CD4-positive, alpha-beta T cell (primary cell): ENCODE measurements around the gene RAB28. TPM values are rescaled to one million over a fixed set of nuclear protein-coding genes. Genes with fewer than 3 reads are reported as not detected.

Source experiments
- ATAC-seq: fragments of 200-7000 bp; cut with Tn5 transposase; one replicate; pipeline ENCODE4 v1.10.0; 2022; ENCODE audit warnings: mild to moderate bottlenecking; ENCODE audit not compliant: poor library complexity
- CTCF ChIA-PET: fragments of 350-600 bp; sonication (Branson Sonifier 250); formaldehyde crosslinking; loops from one replicate; lab custom pipeline; 2021; ENCODE audit warnings: antibody characterized with exemption, inconsistent platforms; lab: Charles Lee
- POLR2A ChIA-PET: fragments of 350-600 bp; sonication (Branson Sonifier 250); formaldehyde crosslinking; loops from one replicate; lab custom pipeline; 2021; ENCODE audit warnings: antibody characterized with exemption, inconsistent platforms; lab: Charles Lee
- DNase-seq, 14 experiments: peaks; one replicate each; pipeline ENCODE4 v3.0.0-alpha.2; 2013 to 2020; ENCODE audit warnings: mixed read lengths in 2 of 14
- H3K27ac ChIP-seq, 2 donors: one replicate each; pipeline versions ENCODE4 v1.5.1 to v1.7.0; 2013; ENCODE audit warnings: low read length in 2 of 2, low read depth in 1 of 2, mild to moderate bottlenecking in 1 of 2
- H3K27me3 ChIP-seq, 2 experiments: 1 replicate in 1 of 2; 2 replicates in 1 of 2; pipeline versions ENCODE4 v1.6.1 to v1.7.0; 2013; ENCODE audit warnings: low read length in 2 of 2, control low read depth in 1 of 2, mild to moderate bottlenecking in 1 of 2, moderate library complexity in 1 of 2; ENCODE audit not compliant: insufficient read depth in 2 of 2, control insufficient read depth in 1 of 2
- H3K36me3 ChIP-seq: one replicate; pipeline ENCODE4 v1.6.1; 2013; ENCODE audit warnings: low read length, control low read depth; ENCODE audit not compliant: insufficient read depth
- H3K4me1 ChIP-seq: one replicate; pipeline ENCODE4 v1.6.1; 2013; ENCODE audit warnings: low read length, control low read depth; ENCODE audit not compliant: insufficient read depth
- H3K4me3 ChIP-seq: one replicate; pipeline ENCODE4 v1.5.1; 2013; ENCODE audit warnings: mild to moderate bottlenecking, low read length, moderate library complexity
- H3K9me3 ChIP-seq, 2 experiments: 1 replicate in 1 of 2; 2 replicates in 1 of 2; pipeline versions ENCODE4 v1.6.1 to v1.7.0; 2013; ENCODE audit warnings: low read length in 2 of 2, mild to moderate bottlenecking in 2 of 2, control low read depth in 1 of 2, moderate library complexity in 1 of 2; ENCODE audit not compliant: control insufficient read depth in 1 of 2, insufficient read depth in 1 of 2
- H3K27ac Mint-ChIP-seq: one replicate; pipeline ENCODE4 v1.8.0; 2020; ENCODE audit warnings: mixed read lengths
- H3K27me3 Mint-ChIP-seq: one replicate; pipeline ENCODE4 v1.8.0; 2021; ENCODE audit warnings: mixed read lengths
- H3K36me3 Mint-ChIP-seq: one replicate; pipeline ENCODE4 v1.8.0; 2021; ENCODE audit warnings: low read depth, mixed read lengths
- H3K4me1 Mint-ChIP-seq: one replicate; pipeline ENCODE4 v1.8.0; 2021; ENCODE audit warnings: low read depth, mixed read lengths
- H3K4me3 Mint-ChIP-seq: one replicate; pipeline ENCODE4 v1.8.0; 2020; ENCODE audit warnings: mild to moderate bottlenecking, mixed read lengths
- H3K9me3 Mint-ChIP-seq: one replicate; pipeline ENCODE4 v1.8.0; 2020; ENCODE audit warnings: mixed read lengths
- intact Hi-C, 2 experiments: fragments of 100-400 bp; cut with DNase I in 1 of 2; cut with micrococcal nuclease in 1 of 2; formaldehyde crosslinking; loops; one replicate each; pipeline versions ENCODE4 v1.15.1 to v1.9.0; 2023 to 2025; cut with DNase I, micrococcal nuclease
- total RNA-seq, 174 experiments: library from RNA in 2 of 174; stranded (reverse) in 2 of 174; gene quantifications; one replicate each; pipeline ENCODE4 v1.2.3 and lab custom pipeline; 2021 to 2026
- TF ChIP-seq, protein P1 (sequence below): fragments of 200-600 bp; IDR thresholded peaks from one replicate; pipeline ENCODE4 v1.8.0; 2022; ENCODE audit warnings: antibody characterized with exemption, mild to moderate bottlenecking

Gene RAB28
- total RNA-seq, 2 experiments from 2014 or later, result 3.9 to 4.2 TPM

DNA sequence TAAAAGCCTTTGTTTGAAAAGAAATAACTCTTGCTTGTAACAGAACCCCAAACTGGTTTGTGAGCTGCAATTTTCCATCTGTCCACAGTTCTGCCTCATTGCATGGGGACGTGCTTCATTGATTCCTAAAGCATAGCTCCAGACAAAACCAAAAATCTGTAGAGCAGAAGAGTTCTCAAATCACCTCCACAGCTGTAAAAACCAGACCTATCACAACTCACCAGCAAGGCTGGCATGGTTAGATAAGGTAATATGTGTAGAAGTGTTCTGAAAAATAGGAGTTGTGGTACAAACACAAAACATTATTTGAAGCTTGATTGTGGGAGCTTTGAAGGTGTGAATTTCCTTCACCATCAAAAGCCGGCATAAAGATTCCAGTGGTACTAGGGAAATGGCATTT lies 12.5 kb upstream of the RAB28 start:
- Histone ChIP-seq H3K4me1 (no peaks in the 10 kb centered on the region), H3K27me3 (peaks cover 4 to 35% of the 10 kb centered on the region in 2 experiments), H3K27ac (no peak overlapping the region), H3K4me3 (no peak overlapping the region), H3K9me3 (no peaks in the 10 kb centered on the region), H3K36me3 (no peaks in the 10 kb centered on the region)
- DNase-seq (no peak), ATAC-seq (no peak)
- Mint-ChIP-seq H3K36me3 (no peaks in the 10 kb centered on the region), H3K9me3 (no peaks in the 10 kb centered on the region), H3K27me3 (peaks cover 75% of the 10 kb centered on the region), H3K4me3 (no peak overlapping the region), H3K4me1 (no peaks in the 10 kb centered on the region), H3K27ac (no peak overlapping the region)
- ChIA-PET CTCF (interaction anchor here (0.6 to 1.0 kb wide), 2 partner anchors 13 to 103 kb away, joined by 3 read pairs; no protein-coding TSS in a partner anchor), POLR2A (no interaction called here)
- TF ChIP-seq, protein P1, sequence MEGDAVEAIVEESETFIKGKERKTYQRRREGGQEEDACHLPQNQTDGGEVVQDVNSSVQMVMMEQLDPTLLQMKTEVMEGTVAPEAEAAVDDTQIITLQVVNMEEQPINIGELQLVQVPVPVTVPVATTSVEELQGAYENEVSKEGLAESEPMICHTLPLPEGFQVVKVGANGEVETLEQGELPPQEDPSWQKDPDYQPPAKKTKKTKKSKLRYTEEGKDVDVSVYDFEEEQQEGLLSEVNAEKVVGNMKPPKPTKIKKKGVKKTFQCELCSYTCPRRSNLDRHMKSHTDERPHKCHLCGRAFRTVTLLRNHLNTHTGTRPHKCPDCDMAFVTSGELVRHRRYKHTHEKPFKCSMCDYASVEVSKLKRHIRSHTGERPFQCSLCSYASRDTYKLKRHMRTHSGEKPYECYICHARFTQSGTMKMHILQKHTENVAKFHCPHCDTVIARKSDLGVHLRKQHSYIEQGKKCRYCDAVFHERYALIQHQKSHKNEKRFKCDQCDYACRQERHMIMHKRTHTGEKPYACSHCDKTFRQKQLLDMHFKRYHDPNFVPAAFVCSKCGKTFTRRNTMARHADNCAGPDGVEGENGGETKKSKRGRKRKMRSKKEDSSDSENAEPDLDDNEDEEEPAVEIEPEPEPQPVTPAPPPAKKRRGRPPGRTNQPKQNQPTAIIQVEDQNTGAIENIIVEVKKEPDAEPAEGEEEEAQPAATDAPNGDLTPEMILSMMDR, result no peak
- intact Hi-C loops, result no loop called here

DNA sequence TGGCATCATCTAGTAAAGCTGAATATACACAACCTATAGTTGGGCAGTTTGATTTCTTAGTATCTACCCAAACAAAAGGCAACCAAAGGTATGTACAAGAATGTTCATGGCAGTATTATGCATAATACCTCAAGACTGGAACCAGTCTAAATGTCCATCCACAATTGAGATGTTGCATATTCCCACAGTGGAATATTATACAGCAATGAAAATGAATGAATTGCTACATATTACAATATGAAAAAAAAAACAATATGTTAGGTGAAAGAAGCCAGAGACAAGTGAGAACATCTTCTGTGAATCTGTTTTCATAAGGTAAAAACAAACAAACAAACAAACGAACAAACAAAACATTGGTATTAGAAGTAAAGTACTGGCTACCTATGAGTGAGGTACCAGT lies 11.6 kb upstream of the RAB28 start:
- Mint-ChIP-seq H3K4me3 (no peak overlapping the region), H3K4me1 (no peaks in the 10 kb centered on the region), H3K9me3 (no peaks in the 10 kb centered on the region), H3K27me3 (peaks cover 74% of the 10 kb centered on the region), H3K36me3 (no peaks in the 10 kb centered on the region), H3K27ac (no peak overlapping the region)
- POLR2A ChIA-PET, result interaction anchor here (0.8 kb wide), 1 partner anchor 31 kb away, joined by 3 read pairs; no protein-coding TSS in a partner anchor
- Histone ChIP-seq H3K9me3 (no peaks in the 10 kb centered on the region), H3K27me3 (peaks cover 4 to 28% of the 10 kb centered on the region in 2 experiments), H3K36me3 (no peaks in the 10 kb centered on the region), H3K4me3 (no peak overlapping the region), H3K27ac (no peak overlapping the region), H3K4me1 (no peaks in the 10 kb centered on the region)
- TF ChIP-seq, protein P1, result no peak
- CTCF ChIA-PET, result interaction anchor here (1.0 kb wide), 1 partner anchor 13 kb away, joined by 3 read pairs; no protein-coding TSS in a partner anchor
- ATAC-seq, result no peak
- DNase-seq, result no peak
- intact Hi-C loops, result no loop called here

DNA sequence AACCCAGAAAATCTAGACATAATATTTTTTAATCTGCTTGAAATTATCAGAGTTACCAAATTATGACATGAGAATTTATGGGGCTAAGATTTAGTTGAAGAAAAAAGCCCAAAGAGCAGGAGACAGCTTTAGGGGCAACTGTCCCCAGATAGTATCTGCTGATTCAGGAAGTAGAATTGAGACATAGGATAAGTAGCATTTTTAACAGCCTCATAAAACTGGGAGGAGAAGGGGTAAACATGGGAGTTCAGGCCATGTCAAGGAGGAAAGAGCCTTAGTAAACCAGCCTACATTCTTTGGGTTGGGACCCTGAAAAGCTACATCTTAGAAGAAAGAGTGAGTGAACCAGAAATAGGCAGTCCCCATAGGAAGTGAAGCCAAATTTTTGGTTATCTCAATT lies 9.7 kb upstream of the RAB28 start:
- no peaks in the 10 kb centered on the region for H3K4me1 Mint-ChIP-seq
- POLR2A ChIA-PET, result no interaction called here
- no peaks in the 10 kb centered on the region for H3K4me1 ChIP-seq
- intact Hi-C loops, result no loop called here
- H3K4me3 Mint-ChIP-seq, result no peak overlapping the region
- DNase-seq (no peak), ATAC-seq (no peak)
- H3K27ac ChIP-seq, result no peak overlapping the region
- CTCF ChIA-PET, result no interaction called here
- no peaks in the 10 kb centered on the region for H3K36me3 ChIP-seq
- H3K27ac Mint-ChIP-seq, result no peak overlapping the region
- H3K9me3 ChIP-seq, result no peaks in the 10 kb centered on the region
- H3K9me3 Mint-ChIP-seq, result no peaks in the 10 kb centered on the region
- TF ChIP-seq, protein P1, result no peak
- peaks cover 76% of the 10 kb centered on the region for H3K27me3 Mint-ChIP-seq
- H3K4me3 ChIP-seq, result no peak overlapping the region
- no peaks in the 10 kb centered on the region for H3K36me3 Mint-ChIP-seq
- peaks cover 4 to 28% of the 10 kb centered on the region in 2 experiments for H3K27me3 ChIP-seq
